GM19463 (cell line): ENCODE results near the gene OR10G2.

Experiments
- ATAC-seq: cut with Tn5 transposase; IDR thresholded peaks from one replicate; pipeline ENCODE4 v1.9.1; 2021; ENCODE audit warnings: mild to moderate bottlenecking, moderate library complexity; ENCODE audit not compliant: unreplicated experiment

The OR10G2 gene

DNA sequence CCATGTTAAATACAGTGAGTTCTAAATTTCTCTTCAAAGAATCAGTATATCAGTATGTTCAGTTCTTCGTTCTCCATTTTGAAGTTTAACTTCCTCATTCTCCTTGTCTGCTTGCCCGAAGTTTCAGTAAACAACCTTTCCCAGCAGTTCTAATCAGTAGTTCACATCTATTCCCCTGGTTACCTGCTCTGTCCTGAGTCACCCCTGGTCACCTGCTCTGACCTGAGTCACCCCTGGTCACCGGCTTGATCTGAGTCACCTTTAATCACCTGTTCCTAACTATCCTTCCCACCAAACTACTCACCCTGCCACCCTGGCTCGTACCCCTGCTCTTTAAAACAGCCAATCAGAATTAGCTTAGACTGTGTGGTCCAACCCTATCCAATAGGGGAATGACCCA lies 45.4 kb downstream of the OR10G2 start:
- no peak for ATAC-seq
